ENCODE data around the gene TMEM163. TPM values are rescaled to one million over a fixed set of nuclear protein-coding genes. Genes with fewer than 3 reads are reported as not detected.
A peak's percentile ranks its signal among the peaks of the same experiment; 100 is the strongest.

Gene TMEM163
- total RNA-seq, 1 experiment from 2014 or later, result 0.12 TPM

DNA sequence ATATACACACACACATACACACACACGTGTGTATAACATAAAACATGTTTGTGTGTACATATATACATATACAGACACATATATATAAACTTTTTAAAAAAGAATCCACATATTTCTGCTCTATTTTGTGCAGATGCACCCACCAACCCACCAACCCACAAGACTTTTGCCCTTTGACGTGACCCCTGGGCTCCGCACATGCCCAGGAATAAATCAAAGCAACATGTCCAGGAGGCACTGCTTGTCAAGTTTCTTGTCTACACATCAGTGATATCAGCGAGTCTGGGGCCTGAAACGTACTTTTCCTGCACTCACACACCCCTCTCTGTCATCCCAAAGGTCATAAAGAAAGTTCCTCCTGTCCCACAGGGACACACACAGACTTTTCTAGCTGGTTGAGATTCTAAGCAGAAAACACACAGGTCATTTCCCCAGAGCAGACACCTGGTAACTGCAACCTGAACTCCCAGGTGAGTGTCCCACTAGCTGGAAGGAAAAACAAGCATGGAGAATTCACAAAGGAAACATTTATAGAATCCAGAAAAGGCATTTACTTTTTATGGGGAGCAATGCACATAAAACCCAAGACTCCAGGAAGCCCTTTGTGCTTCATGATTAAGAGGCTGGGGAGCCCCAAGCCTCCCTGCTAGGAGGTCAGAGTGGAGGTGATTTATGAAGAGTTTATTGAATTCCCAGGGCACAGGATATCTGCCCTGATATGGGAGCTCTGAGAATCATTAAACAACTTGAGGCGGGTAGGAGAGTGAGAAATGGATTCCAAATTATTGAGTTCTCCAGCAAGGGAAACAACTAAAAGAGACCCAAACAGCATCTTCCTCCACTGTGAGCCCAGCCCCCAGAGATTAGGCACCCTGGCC is 253.3 kb downstream of the TMEM163 start:
- no peak for DNase-seq (ENCODE audit: low read depth, low spot score)
- ATAC-seq, result no peak; the same call in 1 of the 2 replicates
- no peaks in the 10 kb centered on the region for H3K9me2 ChIP-seq (ENCODE audit: insufficient read depth)
- H3K36me3 ChIP-seq (ENCODE audit: control insufficient read depth in 1 of 2, insufficient read depth in 2 of 2, low read length in 2 of 2), result no peaks in the 10 kb centered on the region
- ChIA-PET CTCF (no interaction called here), POLR2A (no interaction called here), RAD21 (ENCODE audit: low non-redundant PET in 1 of 2, low total read pairs in 2 of 2, uncharacterized antibody in 2 of 2, unreplicated experiment in 2 of 2) (no interaction called here)
- BruUV-seq (replicated peaks), result no TSS peak
- no peaks in the 10 kb centered on the region for H3K4me1 ChIP-seq (ENCODE audit: control insufficient read depth in 1 of 2, insufficient read depth in 2 of 2, low read length in 2 of 2)
- no peak overlapping the region for H3K27ac ChIP-seq (ENCODE audit: low read depth, low read length)
- no peak overlapping the region for H3K9ac ChIP-seq (ENCODE audit: low read length)
- no peaks in the 10 kb centered on the region for H3K79me2 ChIP-seq (ENCODE audit: insufficient read depth, low read length)
- no peak overlapping the region for H2AFZ ChIP-seq (ENCODE audit: low read depth, low read length, poor library complexity, severe bottlenecking)
- intact Hi-C loops (cut with micrococcal nuclease), result loop anchor here (1.0 to 10.0 kb wide), 2 partner anchors 309 to 433 kb away; no protein-coding TSS in a partner anchor
- no peak overlapping the region for H3K4me2 ChIP-seq (ENCODE audit: low read length)
- H3K9me3 ChIP-seq (ENCODE audit: control insufficient read depth in 1 of 2, insufficient read depth in 1 of 2, low read depth in 1 of 2, low read length in 2 of 2), result no peaks in the 10 kb centered on the region
- no peaks in the 10 kb centered on the region for H3K27me3 ChIP-seq (ENCODE audit: insufficient read depth, low read length)
- H4K20me1 ChIP-seq (ENCODE audit: insufficient read depth), result no peaks in the 10 kb centered on the region
- H3K4me3 ChIP-seq (replicated peaks in 1 of 2; ENCODE audit: low read depth in 1 of 2, low read length in 2 of 2), result no peak overlapping the region
- TF ChIP-seq CEBPB (IDR thresholded peaks at IDR 0.05; ENCODE audit: low read depth) (no peak), FOSL1 (IDR thresholded peaks at IDR 0.05; ENCODE audit: low read depth) (no peak), TCF7L2 (IDR thresholded peaks at IDR 0.05; ENCODE audit: borderline replicate concordance, extremely low read depth, insufficient read depth, insufficient read length) (no peak), EZH2phosphoT487 (IDR thresholded peaks at IDR 0.05; ENCODE audit: borderline replicate concordance) (no peak)
- TF ChIP-seq, protein P1, sequence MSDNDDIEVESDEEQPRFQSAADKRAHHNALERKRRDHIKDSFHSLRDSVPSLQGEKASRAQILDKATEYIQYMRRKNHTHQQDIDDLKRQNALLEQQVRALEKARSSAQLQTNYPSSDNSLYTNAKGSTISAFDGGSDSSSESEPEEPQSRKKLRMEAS (IDR thresholded peaks at IDR 0.05), result 0 out of 2 replicates have a peak, but pooled peaks have one; percentile 8
- TF ChIP-seq, protein P2, sequence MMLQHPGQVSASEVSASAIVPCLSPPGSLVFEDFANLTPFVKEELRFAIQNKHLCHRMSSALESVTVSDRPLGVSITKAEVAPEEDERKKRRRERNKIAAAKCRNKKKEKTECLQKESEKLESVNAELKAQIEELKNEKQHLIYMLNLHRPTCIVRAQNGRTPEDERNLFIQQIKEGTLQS (IDR thresholded peaks at IDR 0.05), result no peak

DNA sequence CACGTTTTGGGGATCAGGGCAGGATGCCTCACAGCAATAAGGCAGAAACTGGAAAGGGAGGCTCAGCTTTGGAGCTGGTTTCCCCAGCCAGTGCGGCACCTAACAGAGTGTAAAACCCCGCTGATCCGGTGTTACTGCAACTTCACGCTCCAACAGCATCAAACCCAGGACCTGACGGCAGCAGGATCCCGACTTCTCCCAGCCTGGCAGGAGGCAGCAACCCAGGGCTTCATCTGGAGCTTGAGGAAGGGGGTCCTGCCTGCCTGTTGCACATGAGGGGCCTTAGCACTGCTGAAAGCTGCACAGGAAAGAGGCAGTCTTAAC is 255.1 kb downstream of the TMEM163 start:
- Histone ChIP-seq H3K9me2 (ENCODE audit: insufficient read depth) (no peaks in the 10 kb centered on the region), H3K27ac (ENCODE audit: low read depth, low read length) (no peak overlapping the region), H4K20me1 (ENCODE audit: insufficient read depth) (no peaks in the 10 kb centered on the region), H3K4me3 (replicated peaks in 1 of 2; ENCODE audit: low read depth in 1 of 2, low read length in 2 of 2) (no peak overlapping the region), H3K9ac (ENCODE audit: low read length) (no peak overlapping the region), H3K79me2 (ENCODE audit: insufficient read depth, low read length) (no peaks in the 10 kb centered on the region), H3K9me3 (ENCODE audit: control insufficient read depth in 1 of 2, insufficient read depth in 1 of 2, low read depth in 1 of 2, low read length in 2 of 2) (no peaks in the 10 kb centered on the region), H3K36me3 (ENCODE audit: control insufficient read depth in 1 of 2, insufficient read depth in 2 of 2, low read length in 2 of 2) (no peaks in the 10 kb centered on the region), H3K4me1 (ENCODE audit: control insufficient read depth in 1 of 2, insufficient read depth in 2 of 2, low read length in 2 of 2) (no peaks in the 10 kb centered on the region), H3K27me3 (ENCODE audit: insufficient read depth, low read length) (no peaks in the 10 kb centered on the region), H3K4me2 (ENCODE audit: low read length) (no peak overlapping the region), H2AFZ (ENCODE audit: low read depth, low read length, poor library complexity, severe bottlenecking) (no peak overlapping the region)
- no TSS peak for BruUV-seq (replicated peaks)
- ChIA-PET RAD21 (ENCODE audit: low non-redundant PET in 1 of 2, low total read pairs in 2 of 2, uncharacterized antibody in 2 of 2, unreplicated experiment in 2 of 2) (no interaction called here), CTCF (no interaction called here), POLR2A (no interaction called here)
- no peak for DNase-seq (ENCODE audit: low read depth, low spot score)
- intact Hi-C loops (cut with micrococcal nuclease), result loop anchor here (10.0 kb wide), 1 partner anchor 311 kb away; no protein-coding TSS in a partner anchor
- ATAC-seq, result no peak
- TF ChIP-seq ZNF274 (IDR thresholded peaks at IDR 0.05; ENCODE audit: low read depth, low read length), result no peak
- no peak for TF ChIP-seq SP1 (IDR thresholded peaks at IDR 0.05; ENCODE audit: low read depth)
- no peak for TF ChIP-seq CBX3 (IDR thresholded peaks at IDR 0.05; ENCODE audit: low read depth)
- no peak for TF ChIP-seq RAD21 (IDR thresholded peaks at IDR 0.05; ENCODE audit: low read depth)
- TF ChIP-seq POLR2AphosphoS5 (IDR thresholded peaks at IDR 0.05; ENCODE audit: low read depth, low read length), result no peak
- TF ChIP-seq POLR2A (IDR thresholded peaks at IDR 0.05; ENCODE audit: borderline replicate concordance, extremely low read depth, insufficient read depth, insufficient read length), result no peak
- TF ChIP-seq SRF (IDR thresholded peaks at IDR 0.05; ENCODE audit: low read depth), result no peak
- TF ChIP-seq EZH2 (IDR thresholded peaks at IDR 0.05), result no peak
- TF ChIP-seq EGR1 (IDR thresholded peaks at IDR 0.05; ENCODE audit: low read depth), result no peak
- TF ChIP-seq ELF1 (IDR thresholded peaks at IDR 0.05; ENCODE audit: borderline replicate concordance, low read depth), result no peak
- TF ChIP-seq EZH2phosphoT487 (IDR thresholded peaks at IDR 0.05; ENCODE audit: borderline replicate concordance), result no peak
- TF ChIP-seq, protein P2 (IDR thresholded peaks at IDR 0.05), result no peak
- TF ChIP-seq, protein P3, sequence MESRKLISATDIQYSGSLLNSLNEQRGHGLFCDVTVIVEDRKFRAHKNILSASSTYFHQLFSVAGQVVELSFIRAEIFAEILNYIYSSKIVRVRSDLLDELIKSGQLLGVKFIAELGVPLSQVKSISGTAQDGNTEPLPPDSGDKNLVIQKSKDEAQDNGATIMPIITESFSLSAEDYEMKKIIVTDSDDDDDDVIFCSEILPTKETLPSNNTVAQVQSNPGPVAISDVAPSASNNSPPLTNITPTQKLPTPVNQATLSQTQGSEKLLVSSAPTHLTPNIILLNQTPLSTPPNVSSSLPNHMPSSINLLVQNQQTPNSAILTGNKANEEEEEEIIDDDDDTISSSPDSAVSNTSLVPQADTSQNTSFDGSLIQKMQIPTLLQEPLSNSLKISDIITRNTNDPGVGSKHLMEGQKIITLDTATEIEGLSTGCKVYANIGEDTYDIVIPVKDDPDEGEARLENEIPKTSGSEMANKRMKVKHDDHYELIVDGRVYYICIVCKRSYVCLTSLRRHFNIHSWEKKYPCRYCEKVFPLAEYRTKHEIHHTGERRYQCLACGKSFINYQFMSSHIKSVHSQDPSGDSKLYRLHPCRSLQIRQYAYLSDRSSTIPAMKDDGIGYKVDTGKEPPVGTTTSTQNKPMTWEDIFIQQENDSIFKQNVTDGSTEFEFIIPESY (IDR thresholded peaks at IDR 0.05; ENCODE audit: extremely low read depth, insufficient replicate concordance, low read length), result no peak
- no peak for TF ChIP-seq CEBPB (IDR thresholded peaks at IDR 0.05; ENCODE audit: low read depth)
- TF ChIP-seq YY1 (IDR thresholded peaks at IDR 0.05; ENCODE audit: extremely low read depth, insufficient replicate concordance, low read depth, low read length), result no peak
- no peak for TF ChIP-seq SIN3A (IDR thresholded peaks at IDR 0.05; ENCODE audit: low read depth)

Data from HCT116 (cell line).